Esophagus muscularis mucosa (tissue), 4 donors: ENCODE measurements around the gene NELFA.

Experiments
- EP300 ChIP-seq: sonication (generic); formaldehyde crosslinking; IDR thresholded peaks from one replicate; pipeline ENCODE4 v1.6.1; 2017; ENCODE audit warnings: antibody characterized with exemption
- POLR2A ChIP-seq: fragments of 450-650 bp; IDR thresholded peaks from one replicate; pipeline ENCODE4 v1.6.1; 2017; ENCODE audit warnings: antibody characterized with exemption, moderate library complexity, mild to moderate bottlenecking, low read depth
- POLR2AphosphoS5 ChIP-seq, 2 donors: sonication (generic); formaldehyde crosslinking; IDR thresholded peaks; one replicate each; pipeline ENCODE4 v1.6.1; 2017; ENCODE audit warnings: antibody characterized with exemption in 2 of 2
- TF ChIP-seq, protein P1 (sequence below), 3 experiments: fragments of 200-600 bp in 2 of 3; fragments of 450-650 bp in 1 of 3; sonication (generic) in 2 of 3; IDR thresholded peaks; one replicate each; pipeline ENCODE4 v1.5.1; 2017 to 2019; ENCODE audit warnings: antibody characterized with exemption in 3 of 3, mild to moderate bottlenecking in 2 of 3, moderate library complexity in 1 of 3

DNA sequence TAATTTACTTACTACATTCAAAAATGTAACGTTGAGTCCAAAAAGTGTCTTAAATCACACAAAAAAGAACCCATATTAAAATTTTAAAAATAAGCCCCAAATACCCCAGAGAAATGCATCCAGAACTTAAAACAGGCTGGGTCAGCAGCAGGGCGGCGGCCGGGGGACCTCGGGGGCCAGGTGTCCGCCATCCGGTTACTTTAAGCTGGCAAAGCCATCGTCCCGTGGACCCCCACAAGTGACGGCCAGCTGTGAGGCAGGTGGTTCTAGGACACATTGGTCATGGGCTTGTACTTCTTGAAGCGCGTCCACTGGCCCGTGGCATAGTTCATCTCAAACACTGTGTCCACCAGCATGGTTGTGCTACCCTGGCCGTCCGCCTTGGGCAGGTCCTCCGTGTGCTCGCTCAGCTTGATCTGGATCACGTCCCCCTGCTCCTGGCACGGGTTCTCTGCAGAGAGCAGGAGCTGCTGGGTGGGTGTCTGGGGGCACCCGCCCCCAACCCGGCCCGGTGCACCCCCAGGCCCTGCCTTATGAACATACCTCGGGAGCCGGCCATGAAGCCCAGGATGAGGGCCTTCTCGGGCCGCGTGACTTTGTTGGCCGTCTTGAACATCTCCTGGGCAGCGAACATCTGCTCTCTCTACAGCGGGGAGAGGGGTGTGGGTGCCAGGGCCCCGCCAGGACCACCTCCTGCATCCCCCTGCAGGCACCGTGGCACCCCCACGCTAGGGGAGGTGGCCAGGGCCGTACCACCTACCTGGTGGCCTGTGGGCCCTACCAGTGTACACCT is 25.5 kb downstream of the NELFA start:
- no peak for TF ChIP-seq POLR2A
- TF ChIP-seq, protein P1, sequence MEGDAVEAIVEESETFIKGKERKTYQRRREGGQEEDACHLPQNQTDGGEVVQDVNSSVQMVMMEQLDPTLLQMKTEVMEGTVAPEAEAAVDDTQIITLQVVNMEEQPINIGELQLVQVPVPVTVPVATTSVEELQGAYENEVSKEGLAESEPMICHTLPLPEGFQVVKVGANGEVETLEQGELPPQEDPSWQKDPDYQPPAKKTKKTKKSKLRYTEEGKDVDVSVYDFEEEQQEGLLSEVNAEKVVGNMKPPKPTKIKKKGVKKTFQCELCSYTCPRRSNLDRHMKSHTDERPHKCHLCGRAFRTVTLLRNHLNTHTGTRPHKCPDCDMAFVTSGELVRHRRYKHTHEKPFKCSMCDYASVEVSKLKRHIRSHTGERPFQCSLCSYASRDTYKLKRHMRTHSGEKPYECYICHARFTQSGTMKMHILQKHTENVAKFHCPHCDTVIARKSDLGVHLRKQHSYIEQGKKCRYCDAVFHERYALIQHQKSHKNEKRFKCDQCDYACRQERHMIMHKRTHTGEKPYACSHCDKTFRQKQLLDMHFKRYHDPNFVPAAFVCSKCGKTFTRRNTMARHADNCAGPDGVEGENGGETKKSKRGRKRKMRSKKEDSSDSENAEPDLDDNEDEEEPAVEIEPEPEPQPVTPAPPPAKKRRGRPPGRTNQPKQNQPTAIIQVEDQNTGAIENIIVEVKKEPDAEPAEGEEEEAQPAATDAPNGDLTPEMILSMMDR (IDR thresholded peaks at IDR 0.05), result no peak
- TF ChIP-seq EP300, result no peak
- TF ChIP-seq POLR2AphosphoS5 (IDR thresholded peaks at IDR 0.05), result no peak
